Ureter (tissue), 1 donor: ENCODE results near the gene SHROOM3. TPM values are rescaled to one million over a fixed set of nuclear protein-coding genes. Genes with fewer than 3 reads are reported as not detected.

Source experiments
- DNase-seq: peaks from one replicate; pipeline ENCODE4 v3.0.0-alpha.2; 2020; ENCODE audit warnings: low spot score
- total RNA-seq: library from RNA; stranded (reverse); gene quantifications from one replicate; pipeline ENCODE4 v1.2.4, GENCODE V29; 2023
- donor health status: DM: yes; HTN: yes; CAD: no.

SHROOM3 gene
- total RNA-seq, 1 donor from 2014 or later, result 35.5 TPM

DNA sequence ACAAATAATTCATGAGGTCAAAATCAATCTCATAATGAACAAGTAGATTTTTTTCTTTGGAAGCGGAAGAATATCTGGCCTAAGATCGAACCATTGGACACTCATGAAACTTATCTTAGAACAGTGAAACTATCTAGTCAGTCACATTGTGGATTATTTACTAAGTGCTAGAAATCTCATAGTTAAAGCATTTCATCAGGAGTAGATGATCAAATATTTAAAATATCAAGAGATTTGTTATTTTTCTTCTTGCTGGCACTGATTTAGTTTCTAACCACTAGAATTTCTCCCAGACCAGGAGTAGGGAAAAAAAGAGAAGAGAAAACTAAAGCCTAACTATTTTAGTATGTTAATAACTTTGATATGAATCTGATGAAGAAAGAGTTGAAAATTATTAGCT is 105.5 kb downstream of the SHROOM3 start:
- no peak for DNase-seq

GRCh38 chr4:76543378-76543777 is 108.3 kb downstream of the SHROOM3 start:
- DNase-seq, result no peak

DNA sequence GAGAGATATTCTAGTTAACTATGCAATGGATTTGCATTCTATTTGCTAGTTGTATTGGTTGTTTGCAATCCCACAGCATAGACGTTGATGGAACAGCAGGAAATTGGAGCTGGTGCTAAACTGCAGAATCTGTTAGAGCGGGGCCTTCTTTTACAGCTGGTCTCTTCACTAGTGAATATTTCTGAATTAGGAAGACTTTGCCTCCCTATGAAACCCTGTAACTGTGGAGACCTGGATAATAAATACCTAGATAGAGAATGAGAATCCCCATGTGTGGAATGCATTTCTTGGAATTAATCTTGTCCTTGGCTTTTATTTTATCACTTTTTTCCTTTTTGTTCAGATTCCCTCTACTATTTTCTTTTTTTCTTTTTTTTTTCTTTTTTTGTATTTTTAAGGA is 109.7 kb downstream of the SHROOM3 start:
- no peak for DNase-seq

GRCh38 chr4:76545226-76545884 is 110.3 kb downstream of the SHROOM3 start:
- no peak for DNase-seq

GRCh38 chr4:76546327-76546726 is 111.3 kb downstream of the SHROOM3 start:
- no peak for DNase-seq

DNA sequence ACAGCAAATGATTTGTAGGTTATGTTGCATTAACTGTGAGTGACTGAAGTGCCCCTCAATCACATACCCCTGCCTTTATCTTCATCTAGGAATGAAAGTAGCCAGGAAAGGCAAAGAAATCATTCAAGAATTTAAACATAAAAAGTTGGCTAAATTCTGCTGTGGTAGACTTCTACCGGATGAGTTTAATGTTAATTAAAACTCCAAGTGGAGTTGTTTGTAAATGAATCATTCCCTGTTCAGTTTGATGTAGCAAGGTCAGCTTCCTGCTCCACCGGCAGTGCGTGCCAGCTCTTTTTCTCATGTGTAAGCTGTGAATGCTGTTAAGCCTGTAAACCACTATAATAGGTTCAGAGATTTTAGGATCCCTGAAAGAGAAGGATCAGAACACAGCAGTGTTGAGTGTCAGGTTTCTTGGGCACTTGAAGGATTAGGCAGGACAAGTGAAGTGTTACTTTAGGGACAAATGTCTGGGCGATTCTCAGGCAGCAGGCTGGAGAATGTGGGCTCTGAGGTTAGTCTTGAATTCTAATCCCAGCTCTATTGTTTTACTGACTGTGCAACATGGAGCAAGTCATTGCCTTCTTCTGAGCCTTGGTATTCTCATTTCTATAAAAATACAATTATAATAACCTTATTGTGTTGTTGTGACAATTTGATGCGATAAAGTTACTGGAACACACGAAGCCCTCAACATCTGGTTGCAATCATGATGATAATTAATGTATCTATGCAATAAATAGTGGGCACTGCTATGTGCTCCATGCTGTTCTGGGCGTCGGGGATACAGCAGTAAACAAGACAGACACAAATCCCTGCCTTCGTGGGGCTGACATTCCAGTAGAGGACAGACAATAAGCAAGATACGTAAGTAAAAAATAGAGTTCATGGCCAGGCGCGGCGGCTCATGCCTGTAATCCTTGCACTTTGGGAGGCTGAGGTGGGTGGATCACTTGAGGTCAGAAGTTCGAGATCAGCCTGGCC is 112.0 kb downstream of the SHROOM3 start:
- DNase-seq, result peak; percentile 60

- DNase-seq, result no peak
Measured at GRCh38 chr4:76548704-76549103, 113.7 kb downstream of the SHROOM3 start.

- DNase-seq, result no peak
Measured at GRCh38 chr4:76549765-76550164, 114.7 kb downstream of the SHROOM3 start.

DNA sequence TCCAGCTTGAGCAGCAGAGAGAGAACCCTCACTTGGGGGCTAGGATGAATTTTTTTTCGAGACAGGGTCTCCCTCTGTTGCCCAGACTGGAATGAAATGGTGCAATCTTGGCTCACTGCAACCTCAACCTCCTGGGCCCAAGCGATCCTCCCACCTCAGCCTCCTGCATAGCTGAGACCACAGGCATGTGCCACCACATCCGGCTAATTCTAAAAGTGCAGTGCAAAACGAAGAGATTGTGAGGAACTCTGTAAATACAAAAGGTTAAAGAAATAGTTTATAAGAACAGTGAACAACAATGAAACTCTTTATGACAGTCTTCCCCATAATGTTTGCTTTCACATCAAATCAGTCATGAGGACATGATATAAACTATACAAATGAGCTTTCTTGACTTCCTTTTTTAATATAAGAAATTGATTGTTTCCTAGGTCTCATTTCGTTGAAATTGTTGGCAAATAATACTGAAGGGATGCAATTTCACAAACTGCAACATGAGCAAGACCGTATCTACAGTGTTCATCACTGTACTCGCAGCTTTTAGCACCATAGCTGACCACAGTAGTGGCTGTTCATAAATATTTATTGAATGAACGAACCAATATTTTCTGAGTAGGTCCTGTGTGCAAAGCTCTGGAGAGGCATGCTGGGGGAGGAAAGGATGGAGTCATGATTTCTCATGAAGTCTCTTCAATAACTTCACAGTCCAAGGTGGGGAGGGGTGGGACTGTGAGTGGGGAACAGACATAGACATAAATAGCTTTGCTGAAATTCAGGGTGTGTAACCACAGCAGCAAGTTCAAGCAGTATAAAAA is 116.1 kb downstream of the SHROOM3 start:
- DNase-seq, result no peak

DNA sequence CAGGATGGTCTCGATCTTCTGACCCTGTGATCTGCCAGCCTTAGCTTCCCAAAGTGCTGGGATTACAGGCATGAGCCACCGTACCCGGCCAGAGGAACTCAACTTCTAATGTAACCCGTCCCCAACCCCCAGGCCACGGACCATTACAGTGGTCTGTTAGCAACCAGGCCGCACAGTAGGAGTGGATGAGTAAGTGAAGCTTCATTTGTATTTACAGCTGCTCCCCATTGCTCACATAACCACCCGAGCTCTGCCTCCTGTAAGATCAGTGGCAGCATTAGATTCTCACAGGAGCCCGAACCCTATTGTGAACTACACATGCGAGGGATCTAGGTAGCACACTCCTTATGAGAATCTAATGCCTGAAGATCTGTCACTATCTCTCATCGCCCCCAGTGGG is 119.6 kb downstream of the SHROOM3 start:
- no peak for DNase-seq

GRCh38 chr4:76556452-76556851 is 121.4 kb downstream of the SHROOM3 start:
- DNase-seq, result no peak

DNA sequence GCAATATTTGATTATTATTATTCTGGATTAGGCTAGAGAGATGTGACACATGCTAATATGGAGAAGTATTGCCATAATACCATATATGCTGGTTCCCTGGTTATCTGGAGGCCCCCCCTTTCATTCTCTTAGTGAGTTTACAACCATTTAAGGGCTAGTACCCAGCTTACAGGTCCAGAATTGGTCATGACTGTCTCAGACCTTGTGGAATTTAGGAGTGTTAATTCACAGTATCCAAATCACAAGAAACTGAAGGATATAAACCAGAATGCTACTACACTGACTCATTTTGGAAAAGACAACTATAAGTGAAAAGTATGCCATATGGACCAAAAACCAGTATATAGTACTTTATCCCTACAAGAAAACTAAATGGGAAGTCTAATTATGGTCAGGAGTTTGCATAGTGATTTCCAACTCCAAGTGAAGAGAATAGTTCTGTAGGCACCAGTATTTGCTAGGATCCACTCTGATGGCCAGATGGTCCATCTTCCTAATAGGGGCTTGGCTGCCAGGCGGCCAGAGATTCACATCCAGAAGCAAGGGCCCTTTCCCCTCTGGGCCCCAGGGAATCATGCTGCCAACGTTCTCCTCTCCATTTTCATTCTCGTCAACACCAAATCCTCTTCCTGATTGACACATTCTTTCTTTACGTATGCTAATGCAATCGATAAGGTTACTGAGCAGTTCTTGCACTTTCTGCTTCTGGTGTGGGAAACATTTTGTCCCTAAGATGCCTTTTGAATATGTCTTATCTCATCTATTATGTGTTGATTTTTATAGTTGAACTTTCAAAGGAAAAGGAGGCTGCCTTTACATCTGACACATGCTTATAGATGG is 123.6 kb downstream of the SHROOM3 start:
- no peak for DNase-seq

GRCh38 chr4:76559236-76560071 is 124.4 kb downstream of the SHROOM3 start:
- no peak for DNase-seq

- DNase-seq, result no peak
Measured at GRCh38 chr4:76562161-76562560, 127.1 kb downstream of the SHROOM3 start.

GRCh38 chr4:76562836-76563453 is 127.9 kb downstream of the SHROOM3 start:
- DNase-seq, result no peak

DNA sequence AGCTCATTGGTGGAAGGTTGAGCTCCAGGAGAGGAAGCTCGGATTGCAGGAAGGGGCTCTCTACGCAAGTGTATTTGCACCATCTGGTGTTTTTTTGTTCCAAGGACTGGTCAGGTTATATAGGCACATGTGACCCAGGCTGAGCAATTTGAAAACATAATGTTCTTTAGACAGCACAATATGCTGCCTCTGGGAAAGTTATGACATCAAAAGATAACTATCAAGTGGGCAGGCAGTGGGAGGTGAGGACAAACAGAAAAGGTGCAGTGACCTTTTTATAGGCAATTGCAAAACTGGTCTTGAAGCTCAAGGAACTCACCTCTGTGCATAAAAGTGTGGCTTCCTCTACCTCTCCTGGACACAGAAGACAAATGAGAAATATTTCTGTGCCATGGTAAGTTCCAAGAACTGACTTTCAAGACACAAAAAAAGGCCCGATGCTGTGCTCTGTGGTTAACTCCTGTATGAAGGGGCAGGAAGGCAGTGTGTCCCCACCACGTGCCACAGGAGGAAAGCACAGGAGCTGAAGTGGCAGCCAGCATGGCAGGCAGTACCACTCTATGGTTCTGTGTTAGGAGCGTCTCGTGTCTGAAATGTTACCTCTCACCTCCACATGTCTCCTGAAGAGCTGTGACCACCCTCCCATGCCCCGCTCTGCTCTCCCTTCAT is 128.6 kb downstream of the SHROOM3 start:
- DNase-seq, result no peak

- DNase-seq, result no peak
Measured at GRCh38 chr4:76564123-76564915, 129.3 kb downstream of the SHROOM3 start.

DNA sequence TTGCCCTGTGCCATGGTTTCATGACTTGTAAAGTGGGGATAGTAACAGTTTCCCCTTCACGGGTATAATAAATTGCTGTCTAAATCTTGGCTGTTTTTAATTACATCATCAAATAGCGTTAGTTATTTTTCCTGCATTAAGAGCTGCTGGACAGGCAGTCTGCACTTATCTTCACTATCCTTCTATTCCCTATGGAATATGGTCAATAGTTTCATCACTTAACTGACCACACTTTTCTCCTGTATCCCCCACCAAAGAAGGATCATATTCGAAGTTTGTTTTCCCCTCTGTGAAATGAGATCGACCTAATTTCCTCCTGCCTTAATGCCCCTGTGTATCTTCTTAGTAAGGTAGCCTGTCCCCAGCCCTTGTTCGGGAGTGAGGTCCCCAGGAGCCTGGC is 133.2 kb downstream of the SHROOM3 start:
- DNase-seq, result no peak
